Measurements from ENCODE around the gene UNG. TPM values are rescaled to one million over a fixed set of nuclear protein-coding genes. Genes with fewer than 3 reads are reported as not detected.

UNG gene
- total and polyA plus RNA-seq, 2 experiments from 2014 or later = 27.3 to 32.7 TPM

DNA sequence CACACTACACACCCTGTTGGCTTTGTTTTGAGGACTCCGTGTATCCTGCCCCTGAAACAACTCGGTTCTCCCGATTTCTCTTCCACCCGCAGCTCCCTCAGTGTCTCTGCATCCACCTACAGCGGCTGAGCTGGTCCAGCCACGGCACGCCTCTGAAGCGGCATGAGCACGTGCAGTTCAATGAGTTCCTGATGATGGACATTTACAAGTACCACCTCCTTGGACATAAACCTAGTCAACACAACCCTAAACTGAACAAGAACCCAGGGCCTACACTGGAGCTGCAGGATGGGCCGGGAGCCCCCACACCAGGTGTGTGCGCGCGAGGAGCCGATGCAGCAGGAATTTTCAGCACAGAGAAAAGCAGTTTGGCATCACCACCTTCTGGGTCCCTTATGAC lies 14.6 kb upstream of the UNG start:
- in situ Hi-C loops (cut with MboI) = no loop called here
- 91 to 93% methylated on average over 14 of the region's 14 CpGs for WGBS, 2 experiments (ENCODE audit: low coverage in 1 of 2, low lambda C conversion rate in 2 of 2, missing lambda C conversion rate in 2 of 2)
- H3K9ac ChIP-seq = no peak overlapping the region
- no peaks in the 10 kb centered on the region for H3K27me3 ChIP-seq (replicated peaks; ENCODE audit: insufficient read depth)
- no peaks in the 10 kb centered on the region for H3K9me2 ChIP-seq (ENCODE audit: insufficient read depth)
- H3K4me3 ChIP-seq = no peak overlapping the region
- H3K9me3 ChIP-seq (ENCODE audit: low read depth) = no peaks in the 10 kb centered on the region
- H3K4me2 ChIP-seq (ENCODE audit: unreplicated experiment) = no peak overlapping the region
- 0 out of 2 replicates have a peak, but pooled peaks cover 5% of the 10 kb centered on the region for H3F3A ChIP-seq (ENCODE audit: insufficient read depth)
- H4K20me1 ChIP-seq (ENCODE audit: insufficient read depth) = no peaks in the 10 kb centered on the region
- no peak for DNase-seq
- TF ChIP-seq EZH2phosphoT487 (IDR thresholded peaks at IDR 0.05; ENCODE audit: insufficient read depth, low read depth) = no peak
- TF ChIP-seq EZH2 (IDR thresholded peaks at IDR 0.05; ENCODE audit: insufficient read depth, poor library complexity, severe bottlenecking) = no peak
- no peak overlapping the region for H3K27ac ChIP-seq
- H3K36me3 ChIP-seq (ENCODE audit: low read depth) = peaks cover 43% of the 10 kb centered on the region
- no peaks in the 10 kb centered on the region for H3K4me1 ChIP-seq (ENCODE audit: insufficient read depth)
- H3K79me2 ChIP-seq (ENCODE audit: insufficient read depth) = no peaks in the 10 kb centered on the region
- no peak overlapping the region for H2AFZ ChIP-seq

DNA sequence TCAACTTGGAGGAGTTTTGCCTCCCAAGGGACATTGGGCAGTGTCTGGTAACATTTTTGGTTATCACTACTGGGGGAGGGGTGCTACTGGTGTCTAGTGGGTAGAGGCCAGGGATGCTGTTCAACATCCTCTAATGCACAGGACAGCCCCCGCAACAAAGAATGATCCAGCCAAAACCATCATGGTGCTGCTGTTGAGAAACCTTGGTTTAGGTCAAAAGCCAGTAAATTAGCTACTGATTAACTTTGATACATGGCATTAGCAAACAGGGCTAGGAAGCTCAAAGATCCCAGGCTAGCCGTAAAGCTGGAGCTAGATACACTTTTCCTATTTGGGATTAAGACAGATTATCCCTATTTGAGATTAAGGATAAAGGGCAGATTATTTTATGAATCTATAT lies 13.0 kb upstream of the UNG start:
- no peaks in the 10 kb centered on the region for H3K9me2 ChIP-seq (ENCODE audit: insufficient read depth)
- 0 out of 2 replicates have a peak, but pooled peaks cover 3% of the 10 kb centered on the region for H3K4me1 ChIP-seq (ENCODE audit: insufficient read depth)
- DNase-seq = no peak
- no peaks in the 10 kb centered on the region for H3K9me3 ChIP-seq (ENCODE audit: low read depth)
- no peak overlapping the region for H3K4me3 ChIP-seq
- H4K20me1 ChIP-seq (ENCODE audit: insufficient read depth) = no peaks in the 10 kb centered on the region
- TF ChIP-seq EZH2phosphoT487 (IDR thresholded peaks at IDR 0.05; ENCODE audit: insufficient read depth, low read depth) (no peak), EZH2 (IDR thresholded peaks at IDR 0.05; ENCODE audit: insufficient read depth, poor library complexity, severe bottlenecking) (no peak)
- peaks cover 37% of the 10 kb centered on the region for H3K36me3 ChIP-seq (ENCODE audit: low read depth)
- no peaks in the 10 kb centered on the region for H3K79me2 ChIP-seq (ENCODE audit: insufficient read depth)
- H3K27me3 ChIP-seq (replicated peaks; ENCODE audit: insufficient read depth) = no peaks in the 10 kb centered on the region
- no peak overlapping the region for H2AFZ ChIP-seq
- H3K9ac ChIP-seq = no peak overlapping the region
- 0 out of 2 replicates have a peak, but pooled peaks cover 5% of the 10 kb centered on the region for H3F3A ChIP-seq (ENCODE audit: insufficient read depth)
- no peak overlapping the region for H3K4me2 ChIP-seq (ENCODE audit: unreplicated experiment)
- in situ Hi-C loops (cut with MboI) = no loop called here
- H3K27ac ChIP-seq = no peak overlapping the region
- 95 to 97% methylated on average over 2 of the region's 2 CpGs for WGBS, 2 experiments (ENCODE audit: low coverage in 1 of 2, low lambda C conversion rate in 2 of 2, missing lambda C conversion rate in 2 of 2)

DNA sequence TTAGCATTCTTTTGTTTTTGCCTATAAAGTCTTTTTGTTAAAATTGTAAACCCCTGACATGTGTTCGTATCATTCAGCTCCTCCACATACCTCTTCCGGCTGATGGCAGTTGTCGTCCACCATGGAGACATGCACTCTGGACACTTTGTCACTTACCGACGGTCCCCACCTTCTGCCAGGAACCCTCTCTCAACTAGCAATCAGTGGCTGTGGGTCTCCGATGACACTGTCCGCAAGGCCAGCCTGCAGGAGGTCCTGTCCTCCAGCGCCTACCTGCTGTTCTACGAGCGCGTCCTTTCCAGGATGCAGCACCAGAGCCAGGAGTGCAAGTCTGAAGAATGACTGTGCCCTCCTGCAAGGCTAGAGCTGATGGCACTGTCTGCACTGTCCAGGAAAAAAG lies 11.8 kb upstream of the UNG start:
- H3K9me2 ChIP-seq (ENCODE audit: insufficient read depth) = no peaks in the 10 kb centered on the region
- TF ChIP-seq EZH2 (IDR thresholded peaks at IDR 0.05; ENCODE audit: insufficient read depth, poor library complexity, severe bottlenecking) (no peak), EZH2phosphoT487 (IDR thresholded peaks at IDR 0.05; ENCODE audit: insufficient read depth, low read depth) (no peak)
- H2AFZ ChIP-seq = no peak overlapping the region
- H3K4me2 ChIP-seq (ENCODE audit: unreplicated experiment) = no peak overlapping the region
- H3K27ac ChIP-seq = no peak overlapping the region
- H3K4me3 ChIP-seq = no peak overlapping the region
- H3F3A ChIP-seq (ENCODE audit: insufficient read depth) = 0 out of 2 replicates have a peak, but pooled peaks cover 5% of the 10 kb centered on the region
- 96 to 97% methylated on average over 11 of the region's 11 CpGs for WGBS, 2 experiments (ENCODE audit: low coverage in 1 of 2, low lambda C conversion rate in 2 of 2, missing lambda C conversion rate in 2 of 2)
- H4K20me1 ChIP-seq (ENCODE audit: insufficient read depth) = no peaks in the 10 kb centered on the region
- H3K9me3 ChIP-seq (ENCODE audit: low read depth) = no peaks in the 10 kb centered on the region
- no peak overlapping the region for H3K9ac ChIP-seq
- peaks cover 34% of the 10 kb centered on the region for H3K36me3 ChIP-seq (ENCODE audit: low read depth)
- H3K79me2 ChIP-seq (ENCODE audit: insufficient read depth) = no peaks in the 10 kb centered on the region
- in situ Hi-C loops (cut with MboI) = no loop called here
- no peak for DNase-seq
- H3K27me3 ChIP-seq (replicated peaks; ENCODE audit: insufficient read depth) = no peaks in the 10 kb centered on the region
- 0 out of 2 replicates have a peak, but pooled peaks cover 3% of the 10 kb centered on the region for H3K4me1 ChIP-seq (ENCODE audit: insufficient read depth)

GRCh38 chr12:109087250-109087649 lies 10.1 kb upstream of the UNG start:
- Histone ChIP-seq H3K36me3 (ENCODE audit: low read depth) (peaks cover 31% of the 10 kb centered on the region), H3K79me2 (ENCODE audit: insufficient read depth) (peaks cover 10% of the 10 kb centered on the region), H3K9me2 (ENCODE audit: insufficient read depth) (no peaks in the 10 kb centered on the region), H3K9me3 (ENCODE audit: low read depth) (no peaks in the 10 kb centered on the region), H3K4me3 (no peak overlapping the region), H2AFZ (no peak overlapping the region), H3F3A (ENCODE audit: insufficient read depth) (0 out of 2 replicates have a peak, but pooled peaks cover 5% of the 10 kb centered on the region), H3K27ac (no peak overlapping the region), H3K4me1 (ENCODE audit: insufficient read depth) (peaks cover 9% of the 10 kb centered on the region), H3K9ac (no peak overlapping the region), H3K4me2 (ENCODE audit: unreplicated experiment) (no peak overlapping the region), H4K20me1 (ENCODE audit: insufficient read depth) (no peaks in the 10 kb centered on the region), H3K27me3 (replicated peaks; ENCODE audit: insufficient read depth) (no peaks in the 10 kb centered on the region)
- in situ Hi-C loops (cut with MboI) = no loop called here
- no peak for TF ChIP-seq EZH2phosphoT487 (IDR thresholded peaks at IDR 0.05; ENCODE audit: insufficient read depth, low read depth)
- WGBS, 2 experiments (ENCODE audit: low coverage in 1 of 2, low lambda C conversion rate in 2 of 2, missing lambda C conversion rate in 2 of 2) = 72 to 74% methylated on average over 5 of the region's 5 CpGs
- DNase-seq = no peak

DNA sequence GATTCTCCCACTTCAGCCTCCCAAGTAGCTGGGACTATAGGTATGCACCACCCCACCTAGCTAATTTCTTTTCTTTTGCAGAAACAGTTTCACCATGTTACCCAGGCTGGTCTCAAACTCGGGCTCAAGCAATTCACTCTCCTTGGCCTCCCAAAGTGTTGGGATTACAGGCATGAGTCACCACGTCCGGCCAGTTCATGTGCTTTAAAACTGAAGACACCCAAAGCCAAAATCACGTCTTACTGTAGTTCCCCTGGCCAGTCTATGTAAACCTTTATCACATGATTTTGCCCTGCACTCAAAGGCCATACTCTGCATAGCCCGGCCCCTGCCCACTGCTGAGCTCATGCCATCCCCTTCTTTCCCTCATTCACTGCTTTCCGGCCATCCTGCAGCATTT lies 8.6 kb upstream of the UNG start:
- Histone ChIP-seq H3K9ac (no peak overlapping the region), H3K36me3 (ENCODE audit: low read depth) (peaks cover 29% of the 10 kb centered on the region), H3K27me3 (replicated peaks; ENCODE audit: insufficient read depth) (no peaks in the 10 kb centered on the region), H3K9me3 (ENCODE audit: low read depth) (no peaks in the 10 kb centered on the region), H2AFZ (no peak overlapping the region), H3K4me1 (ENCODE audit: insufficient read depth) (peaks cover 16% of the 10 kb centered on the region), H3K27ac (peak overlapping the region; percentile 35), H3K4me3 (no peak overlapping the region), H3K79me2 (ENCODE audit: insufficient read depth) (peaks cover 19% of the 10 kb centered on the region), H3K4me2 (ENCODE audit: unreplicated experiment) (no peak overlapping the region), H3K9me2 (ENCODE audit: insufficient read depth) (no peaks in the 10 kb centered on the region), H4K20me1 (ENCODE audit: insufficient read depth) (no peaks in the 10 kb centered on the region), H3F3A (ENCODE audit: insufficient read depth) (0 out of 2 replicates have a peak, but pooled peaks cover 5% of the 10 kb centered on the region)
- peak; percentile 63 for DNase-seq
- WGBS, 2 experiments (ENCODE audit: low coverage in 1 of 2, low lambda C conversion rate in 2 of 2, missing lambda C conversion rate in 2 of 2) = 53 to 62% methylated on average over 6 of the region's 6 CpGs
- TF ChIP-seq EZH2 (IDR thresholded peaks at IDR 0.05; ENCODE audit: insufficient read depth, poor library complexity, severe bottlenecking) (no peak), EZH2phosphoT487 (IDR thresholded peaks at IDR 0.05; ENCODE audit: insufficient read depth, low read depth) (no peak)
- in situ Hi-C loops (cut with MboI) = no loop called here

Measured in GM23248 (cell line).